Panc1 (cell line): ENCODE data around the gene JADE1. TPM values are rescaled to one million over a fixed set of nuclear protein-coding genes. Genes with fewer than 3 reads are reported as not detected.

ENCODE experiments used
- ATAC-seq: fragments of 200-7000 bp; cut with Tn5 transposase; 2 replicates; pipeline ENCODE4 v1.9.1; 2020; ENCODE audit warnings: mild to moderate bottlenecking, moderate library complexity
- BruUV-seq: library from RNA; stranded (reverse); fragments of 400-500 nt; replicated peaks from 2 replicates; lab custom pipeline; 2021; lab: Mats Ljungman, UMichigan
- CTCF ChIA-PET: fragments of 300-600 bp; sonication (Branson Sonifier 250); formaldehyde crosslinking; loops from one replicate; lab custom pipeline; 2022; ENCODE audit warnings: antibody characterized with exemption; lab: Charles Lee
- POLR2A ChIA-PET: fragments of 300-600 bp; sonication (Branson Sonifier 250); formaldehyde crosslinking; loops from one replicate; lab custom pipeline; 2022; ENCODE audit warnings: antibody characterized with exemption; lab: Charles Lee
- DNase-seq: peaks from one replicate; pipeline ENCODE4 v3.0.0-alpha.2; 2010; ENCODE audit warnings: low read depth, low spot score
- H3K27ac ChIP-seq: 2 replicates; pipeline ENCODE4 v1.5.1; 2011; ENCODE audit warnings: mild to moderate bottlenecking, low read length, inconsistent platforms
- H3K27me3 ChIP-seq: fragments of 200-500 bp; sonication (Bioruptor generic); 2 replicates; pipeline ENCODE4 v1.6.0; 2014; ENCODE audit warnings: low read length, inconsistent platforms; ENCODE audit not compliant: control insufficient read depth, insufficient read depth
- H3K36me3 ChIP-seq: fragments of 200-500 bp; sonication (Bioruptor generic); 2 replicates; pipeline ENCODE4 v1.5.1; 2014; ENCODE audit warnings: inconsistent platforms, mild to moderate bottlenecking, low read length, moderate library complexity; ENCODE audit not compliant: control insufficient read depth, insufficient read depth
- H3K4me1 ChIP-seq: 2 replicates; pipeline ENCODE4 v1.5.1; 2011; ENCODE audit warnings: inconsistent platforms, mild to moderate bottlenecking, low read length, moderate library complexity; ENCODE audit not compliant: control insufficient read depth, insufficient read depth
- H3K4me3 ChIP-seq, 2 experiments: 2 replicates each; pipeline ENCODE4 v1.5.1; 2011 to 2012; ENCODE audit warnings: low read depth in 2 of 2, low read length in 2 of 2, mild to moderate bottlenecking in 2 of 2, inconsistent platforms in 1 of 2, moderate library complexity in 1 of 2
- H3K9me3 ChIP-seq: fragments of 200-500 bp; sonication (Bioruptor generic); 2 replicates; pipeline ENCODE4 v1.5.1; 2014; ENCODE audit warnings: low read depth, mild to moderate bottlenecking, inconsistent platforms, low read length, moderate library complexity; ENCODE audit not compliant: control insufficient read depth, insufficient read depth
- POLR2AphosphoS5 ChIP-seq: IDR thresholded peaks from 2 replicates; pipeline ENCODE4 v1.6.1; 2012; ENCODE audit warnings: mild to moderate bottlenecking, low read depth, low read length, moderate library complexity
- SIN3A ChIP-seq: IDR thresholded peaks from 2 replicates; pipeline ENCODE4 v1.6.1; 2012; ENCODE audit warnings: low read depth, mild to moderate bottlenecking, low read length, moderate library complexity, borderline replicate concordance; ENCODE audit not compliant: insufficient read depth
- TCF7L2 ChIP-seq: IDR thresholded peaks from 2 replicates; pipeline ENCODE4 v1.6.1; 2011; ENCODE audit warnings: mild to moderate bottlenecking, low read depth, low read length, inconsistent platforms
- in situ Hi-C: cut with HindIII; loops from 2 replicates; pipeline ENCODE4 v1.10.0; 2016; ENCODE audit warnings: low sequenced_read_pairs, low pct_unique_long_range_greater_than_20kb
- intact Hi-C: fragments of 100-400 bp; cut with micrococcal nuclease; formaldehyde crosslinking; loops from one replicate; pipeline ENCODE4 v1.10.0; 2022; ENCODE audit not compliant: unreplicated experiment
- total RNA-seq: library from RNA; stranded (reverse); gene quantifications from one replicate; pipeline ENCODE4 v1.2.1, GENCODE V29; 2021; ENCODE audit not compliant: unreplicated experiment
- TF ChIP-seq, protein P1 (sequence below), 2 experiments: IDR thresholded peaks; 2 replicates each; pipeline ENCODE4 v1.6.1; 2011 to 2012; ENCODE audit warnings: low read depth in 2 of 2, control low read depth in 1 of 2, low read length in 1 of 2, mild to moderate bottlenecking in 1 of 2, moderate library complexity in 1 of 2; ENCODE audit not compliant: insufficient read depth in 1 of 2
- TF ChIP-seq, protein P2 (sequence below): fragments of 450-650 bp; IDR thresholded peaks from 2 replicates; pipeline ENCODE4 v1.5.1; 2017; ENCODE audit warnings: mild to moderate bottlenecking

JADE1 gene
- total RNA-seq, 1 experiment from 2014 or later = 23.4 TPM

DNA sequence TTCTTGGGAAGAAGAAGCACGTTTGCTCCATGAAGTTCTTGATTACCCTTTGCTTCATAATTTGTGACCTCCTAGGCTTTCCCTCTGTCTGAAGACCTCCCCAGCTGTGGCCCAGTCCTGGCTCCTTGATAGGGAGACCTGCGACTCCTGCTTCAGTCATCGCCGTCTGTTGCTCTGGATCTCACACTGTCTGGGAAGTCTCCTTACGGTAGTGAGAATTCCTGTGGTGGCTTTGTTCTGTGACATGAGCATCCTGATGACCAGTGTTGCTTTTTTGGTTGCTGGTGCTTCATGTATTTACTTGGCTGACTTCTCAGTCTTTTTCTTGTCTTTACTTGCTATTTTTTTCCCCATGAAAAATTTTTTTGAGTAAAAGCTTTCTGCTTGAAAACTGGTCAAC is 44.2 kb downstream of the JADE1 start:
- ChIA-PET CTCF (no interaction called here), POLR2A (no interaction called here)
- Histone ChIP-seq H3K27me3 (no peaks in the 10 kb centered on the region), H3K9me3 (no peaks in the 10 kb centered on the region), H3K4me1 (no peaks in the 10 kb centered on the region), H3K4me3 (no peak overlapping the region), H3K36me3 (peaks cover 10% of the 10 kb centered on the region; the same call in 1 of the 2 replicates), H3K27ac (no peak overlapping the region)
- TF ChIP-seq TCF7L2 = no peak
- TF ChIP-seq, protein P1, sequence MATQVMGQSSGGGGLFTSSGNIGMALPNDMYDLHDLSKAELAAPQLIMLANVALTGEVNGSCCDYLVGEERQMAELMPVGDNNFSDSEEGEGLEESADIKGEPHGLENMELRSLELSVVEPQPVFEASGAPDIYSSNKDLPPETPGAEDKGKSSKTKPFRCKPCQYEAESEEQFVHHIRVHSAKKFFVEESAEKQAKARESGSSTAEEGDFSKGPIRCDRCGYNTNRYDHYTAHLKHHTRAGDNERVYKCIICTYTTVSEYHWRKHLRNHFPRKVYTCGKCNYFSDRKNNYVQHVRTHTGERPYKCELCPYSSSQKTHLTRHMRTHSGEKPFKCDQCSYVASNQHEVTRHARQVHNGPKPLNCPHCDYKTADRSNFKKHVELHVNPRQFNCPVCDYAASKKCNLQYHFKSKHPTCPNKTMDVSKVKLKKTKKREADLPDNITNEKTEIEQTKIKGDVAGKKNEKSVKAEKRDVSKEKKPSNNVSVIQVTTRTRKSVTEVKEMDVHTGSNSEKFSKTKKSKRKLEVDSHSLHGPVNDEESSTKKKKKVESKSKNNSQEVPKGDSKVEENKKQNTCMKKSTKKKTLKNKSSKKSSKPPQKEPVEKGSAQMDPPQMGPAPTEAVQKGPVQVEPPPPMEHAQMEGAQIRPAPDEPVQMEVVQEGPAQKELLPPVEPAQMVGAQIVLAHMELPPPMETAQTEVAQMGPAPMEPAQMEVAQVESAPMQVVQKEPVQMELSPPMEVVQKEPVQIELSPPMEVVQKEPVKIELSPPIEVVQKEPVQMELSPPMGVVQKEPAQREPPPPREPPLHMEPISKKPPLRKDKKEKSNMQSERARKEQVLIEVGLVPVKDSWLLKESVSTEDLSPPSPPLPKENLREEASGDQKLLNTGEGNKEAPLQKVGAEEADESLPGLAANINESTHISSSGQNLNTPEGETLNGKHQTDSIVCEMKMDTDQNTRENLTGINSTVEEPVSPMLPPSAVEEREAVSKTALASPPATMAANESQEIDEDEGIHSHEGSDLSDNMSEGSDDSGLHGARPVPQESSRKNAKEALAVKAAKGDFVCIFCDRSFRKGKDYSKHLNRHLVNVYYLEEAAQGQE (IDR thresholded peaks at IDR 0.05; ENCODE audit: insufficient read depth in 1 of 2, low read depth in 2 of 2, low read length in 1 of 2) = no peak
- TF ChIP-seq POLR2AphosphoS5 = no peak
- TF ChIP-seq SIN3A = no peak
- TF ChIP-seq, protein P2, sequence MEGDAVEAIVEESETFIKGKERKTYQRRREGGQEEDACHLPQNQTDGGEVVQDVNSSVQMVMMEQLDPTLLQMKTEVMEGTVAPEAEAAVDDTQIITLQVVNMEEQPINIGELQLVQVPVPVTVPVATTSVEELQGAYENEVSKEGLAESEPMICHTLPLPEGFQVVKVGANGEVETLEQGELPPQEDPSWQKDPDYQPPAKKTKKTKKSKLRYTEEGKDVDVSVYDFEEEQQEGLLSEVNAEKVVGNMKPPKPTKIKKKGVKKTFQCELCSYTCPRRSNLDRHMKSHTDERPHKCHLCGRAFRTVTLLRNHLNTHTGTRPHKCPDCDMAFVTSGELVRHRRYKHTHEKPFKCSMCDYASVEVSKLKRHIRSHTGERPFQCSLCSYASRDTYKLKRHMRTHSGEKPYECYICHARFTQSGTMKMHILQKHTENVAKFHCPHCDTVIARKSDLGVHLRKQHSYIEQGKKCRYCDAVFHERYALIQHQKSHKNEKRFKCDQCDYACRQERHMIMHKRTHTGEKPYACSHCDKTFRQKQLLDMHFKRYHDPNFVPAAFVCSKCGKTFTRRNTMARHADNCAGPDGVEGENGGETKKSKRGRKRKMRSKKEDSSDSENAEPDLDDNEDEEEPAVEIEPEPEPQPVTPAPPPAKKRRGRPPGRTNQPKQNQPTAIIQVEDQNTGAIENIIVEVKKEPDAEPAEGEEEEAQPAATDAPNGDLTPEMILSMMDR = no peak
- no peak for DNase-seq
- ATAC-seq = no peak
- no TSS peak for BruUV-seq
- intact Hi-C loops = no loop called here
- in situ Hi-C loops = no loop called here

DNA sequence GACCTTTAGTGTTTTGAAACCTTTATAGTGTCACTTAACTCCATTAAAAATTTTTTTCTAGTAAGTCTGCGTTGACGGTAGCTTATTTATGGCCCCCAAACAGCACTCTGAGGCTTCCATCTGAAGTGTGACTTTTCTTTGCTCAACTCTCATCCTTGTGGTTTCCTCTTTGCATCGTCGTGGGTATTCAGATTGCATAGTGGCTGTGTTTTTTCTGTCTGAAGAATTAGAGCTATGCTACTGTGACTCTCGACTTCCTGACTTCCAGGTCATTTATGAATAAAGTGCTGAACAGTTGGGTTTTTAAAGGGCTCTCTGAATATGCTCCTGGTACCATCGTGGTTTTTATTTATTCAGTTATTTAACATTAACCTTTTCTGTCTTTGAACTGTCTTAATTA is 44.9 kb downstream of the JADE1 start:
- Histone ChIP-seq H3K27ac (no peak overlapping the region), H3K4me3 (no peak overlapping the region), H3K36me3 (peaks cover 10% of the 10 kb centered on the region; the same call in 1 of the 2 replicates), H3K4me1 (no peaks in the 10 kb centered on the region), H3K9me3 (no peaks in the 10 kb centered on the region), H3K27me3 (no peaks in the 10 kb centered on the region)
- ChIA-PET POLR2A (interaction anchor here (0.7 kb wide), 1 partner anchor 31 kb away, joined by 3 read pairs; no protein-coding TSS in a partner anchor), CTCF (no interaction called here)
- no peak for ATAC-seq
- TF ChIP-seq, protein P2 = no peak
- TF ChIP-seq, protein P1 (IDR thresholded peaks at IDR 0.05; ENCODE audit: insufficient read depth in 1 of 2, low read depth in 2 of 2, low read length in 1 of 2) = no peak
- TF ChIP-seq SIN3A (no peak), POLR2AphosphoS5 (no peak), TCF7L2 (no peak)
- BruUV-seq = no TSS peak
- no peak for DNase-seq
- intact Hi-C loops (no loop called here), in situ Hi-C loops (no loop called here)
